Caco-2 (cell line): ENCODE measurements around the gene CAMKK1. TPM values are rescaled to one million over a fixed set of nuclear protein-coding genes. Genes with fewer than 3 reads are reported as not detected.
A peak's percentile ranks its signal among the peaks of the same experiment; 100 is the strongest.

Experiments used
- BruUV-seq: library from RNA; stranded (reverse); fragments of 400-500 nt; replicated peaks from 2 replicates; lab custom pipeline; 2021; lab: Mats Ljungman, UMichigan
- CTCF ChIA-PET: fragments of 300-600 bp; sonication (Branson Sonifier 250); formaldehyde crosslinking; loops from one replicate; lab custom pipeline; 2022; ENCODE audit warnings: antibody characterized with exemption; lab: Charles Lee
- POLR2A ChIA-PET: fragments of 300-600 bp; sonication (Branson Sonifier 250); formaldehyde crosslinking; loops from one replicate; lab custom pipeline; 2022; ENCODE audit warnings: antibody characterized with exemption; lab: Charles Lee
- DNase-seq, 2 experiments: peaks; one replicate each; pipeline versions ENCODE4 v3.0.0 to v3.0.0-alpha.2; 2020 to 2022
- H3K27me3 ChIP-seq: replicated peaks from 2 replicates; pipeline ENCODE4 v1.6.0; 2011; ENCODE audit warnings: low read length; ENCODE audit not compliant: control insufficient read depth, insufficient read depth
- H3K36me3 ChIP-seq: 2 replicates; pipeline ENCODE4 v1.5.1; 2011; ENCODE audit warnings: low read length; ENCODE audit not compliant: control insufficient read depth, insufficient read depth
- H3K4me1 ChIP-seq: fragments of 250-450 bp; sonication (Bioruptor Pico); 2 replicates; pipeline ENCODE4 v1.5.1; 2020; ENCODE audit warnings: mild to moderate bottlenecking
- H3K4me3 ChIP-seq: 2 replicates; pipeline ENCODE4 v1.5.1; 2011; ENCODE audit warnings: low read depth, mild to moderate bottlenecking, control low read depth, low read length
- H3K9me3 ChIP-seq: fragments of 250-450 bp; sonication (Bioruptor Pico); 2 replicates; pipeline ENCODE4 v1.5.1; 2020; ENCODE audit warnings: mild to moderate bottlenecking, moderate library complexity
- H3K27ac Mint-ChIP-seq: one replicate; pipeline ENCODE4 v1.8.0; 2022; ENCODE audit warnings: mixed read lengths; ENCODE audit not compliant: unreplicated experiment
- H3K27me3 Mint-ChIP-seq: one replicate; pipeline ENCODE4 v1.8.0; 2022; ENCODE audit warnings: mixed read lengths; ENCODE audit not compliant: insufficient read depth, unreplicated experiment
- H3K36me3 Mint-ChIP-seq: one replicate; pipeline ENCODE4 v1.8.0; 2022; ENCODE audit warnings: mild to moderate bottlenecking, mixed read lengths; ENCODE audit not compliant: insufficient read depth, unreplicated experiment
- H3K4me1 Mint-ChIP-seq: one replicate; pipeline ENCODE4 v1.8.0; 2022; ENCODE audit warnings: low read depth, mixed read lengths; ENCODE audit not compliant: unreplicated experiment
- H3K4me3 Mint-ChIP-seq: one replicate; pipeline ENCODE4 v1.8.0; 2022; ENCODE audit warnings: mild to moderate bottlenecking, moderate library complexity, mixed read lengths; ENCODE audit not compliant: unreplicated experiment
- H3K9me3 Mint-ChIP-seq: one replicate; pipeline ENCODE4 v1.8.0; 2022; ENCODE audit warnings: mixed read lengths; ENCODE audit not compliant: unreplicated experiment
- CTCF ChIP-seq, 2 experiments: fragments of 200-600 bp in 1 of 2; IDR thresholded peaks; 1 replicate in 1 of 2; 2 replicates in 1 of 2; pipeline versions ENCODE4 v1.5.1 to v1.8.0; 2011 to 2022; ENCODE audit warnings: antibody characterized with exemption in 1 of 2, control low read depth in 1 of 2, inconsistent platforms in 1 of 2, low read depth in 1 of 2, low read length in 1 of 2, mild to moderate bottlenecking in 1 of 2, moderate library complexity in 1 of 2; ENCODE audit not compliant: insufficient read depth in 1 of 2, severe bottlenecking in 1 of 2, unreplicated experiment in 1 of 2
- intact Hi-C: fragments of 100-400 bp; cut with micrococcal nuclease; formaldehyde crosslinking; loops from one replicate; pipeline ENCODE4 v1.10.0; 2022; ENCODE audit not compliant: unreplicated experiment
- total RNA-seq: library from RNA; stranded (reverse); gene quantifications from 2 replicates; pipeline ENCODE4 v1.2.3, GENCODE V29; 2022

The CAMKK1 gene
- total RNA-seq, 1 experiment from 2014 or later = 1.9 TPM

- Histone ChIP-seq H3K9me3 (no peaks in the 10 kb centered on the region), H3K27me3 (no peaks in the 10 kb centered on the region), H3K4me1 (peaks cover 7% of the 10 kb centered on the region; the same call in 1 of the 2 replicates), H3K36me3 (no peaks in the 10 kb centered on the region), H3K4me3 (peak overlapping the region; percentile 54)
- Mint-ChIP-seq H3K27ac (peak overlapping the region; percentile 91), H3K27me3 (no peaks in the 10 kb centered on the region), H3K4me3 (peak overlapping the region; percentile 71), H3K9me3 (no peaks in the 10 kb centered on the region), H3K4me1 (peaks cover 9% of the 10 kb centered on the region), H3K36me3 (peaks cover 8% of the 10 kb centered on the region)
- no TSS peak for BruUV-seq
- intact Hi-C loops = no loop called here
- no peak for DNase-seq
- TF ChIP-seq CTCF (IDR thresholded peaks at IDR 0.05; ENCODE audit: insufficient read depth in 1 of 2, low read depth in 1 of 2, low read length in 1 of 2, severe bottlenecking in 1 of 2, unreplicated experiment in 1 of 2) = no peak
- ChIA-PET POLR2A (no interaction called here), CTCF (interaction anchor here (0.6 to 2.3 kb wide), 4 partner anchors 48 to 156 kb away, joined by 3 to 11 read pairs (median 4); partner anchors contain the start of gene NCBP3)
These were observed 865 bp upstream of the CAMKK1 start for GRCh38 chr17:3893720-3894116.

- H3K36me3 Mint-ChIP-seq = peaks cover 8% of the 10 kb centered on the region
- H3K4me3 ChIP-seq = peak overlapping the region; percentile 62
- peak; percentile 35 to 40 for DNase-seq
- TF ChIP-seq CTCF (IDR thresholded peaks at IDR 0.05; ENCODE audit: insufficient read depth in 1 of 2, low read depth in 1 of 2, low read length in 1 of 2, severe bottlenecking in 1 of 2, unreplicated experiment in 1 of 2) = no peak
- ChIA-PET POLR2A (interaction anchor here (0.6 kb wide), 1 partner anchor 54 kb away, joined by 4 read pairs; no protein-coding TSS in a partner anchor), CTCF (interaction anchor here (0.6 to 2.3 kb wide), 3 partner anchors 22 to 466 kb away, joined by 3 to 11 read pairs (median 3); partner anchors contain the start of gene NCBP3)
- no peaks in the 10 kb centered on the region for H3K27me3 ChIP-seq
- H3K36me3 ChIP-seq = no peaks in the 10 kb centered on the region
- no peaks in the 10 kb centered on the region for H3K9me3 ChIP-seq
- peaks cover 7% of the 10 kb centered on the region; the same call in 1 of the 2 replicates for H3K4me1 ChIP-seq
- H3K4me1 Mint-ChIP-seq = peaks cover 9% of the 10 kb centered on the region
- intact Hi-C loops = no loop called here
- no peak overlapping the region for H3K27ac Mint-ChIP-seq
- H3K9me3 Mint-ChIP-seq = no peaks in the 10 kb centered on the region
- no TSS peak for BruUV-seq
- H3K4me3 Mint-ChIP-seq = peak overlapping the region; percentile 73
- no peaks in the 10 kb centered on the region for H3K27me3 Mint-ChIP-seq
These were observed 506 bp downstream of the CAMKK1 start for GRCh38 chr17:3892095-3892998.

GRCh38 chr17:3891626-3892094 is 1.2 kb downstream of the CAMKK1 start:
- Mint-ChIP-seq H3K27ac (no peak overlapping the region), H3K4me1 (peaks cover 9% of the 10 kb centered on the region), H3K4me3 (peak overlapping the region; percentile 73), H3K36me3 (peaks cover 8% of the 10 kb centered on the region), H3K27me3 (no peaks in the 10 kb centered on the region), H3K9me3 (no peaks in the 10 kb centered on the region)
- no peaks in the 10 kb centered on the region for H3K27me3 ChIP-seq
- POLR2A ChIA-PET = no interaction called here
- peak overlapping the region; percentile 62 for H3K4me3 ChIP-seq
- no peak for DNase-seq
- H3K36me3 ChIP-seq = no peaks in the 10 kb centered on the region
- TF ChIP-seq CTCF (IDR thresholded peaks at IDR 0.05; ENCODE audit: insufficient read depth in 1 of 2, low read depth in 1 of 2, low read length in 1 of 2, severe bottlenecking in 1 of 2, unreplicated experiment in 1 of 2) = no peak
- H3K4me1 ChIP-seq = peaks cover 7% of the 10 kb centered on the region; the same call in 1 of the 2 replicates
- no peaks in the 10 kb centered on the region for H3K9me3 ChIP-seq
- intact Hi-C loops = no loop called here
- CTCF ChIA-PET = interaction anchor here (0.5 kb wide), 1 partner anchor 199 kb away, joined by 3 read pairs; no protein-coding TSS in a partner anchor
- BruUV-seq = no TSS peak
